CD4-positive, alpha-beta T cell (primary cell): ENCODE results near the gene UNC13B. TPM values are rescaled to one million over a fixed set of nuclear protein-coding genes. Genes with fewer than 3 reads are reported as not detected.

Experiments
- ATAC-seq: fragments of 200-7000 bp; cut with Tn5 transposase; one replicate; pipeline ENCODE4 v1.10.0; 2022; ENCODE audit warnings: mild to moderate bottlenecking; ENCODE audit not compliant: poor library complexity
- CTCF ChIA-PET: fragments of 350-600 bp; sonication (Branson Sonifier 250); formaldehyde crosslinking; loops from one replicate; lab custom pipeline; 2021; ENCODE audit warnings: antibody characterized with exemption, inconsistent platforms; lab: Charles Lee
- POLR2A ChIA-PET: fragments of 350-600 bp; sonication (Branson Sonifier 250); formaldehyde crosslinking; loops from one replicate; lab custom pipeline; 2021; ENCODE audit warnings: antibody characterized with exemption, inconsistent platforms; lab: Charles Lee
- DNase-seq, 14 experiments: peaks; one replicate each; pipeline ENCODE4 v3.0.0-alpha.2; 2013 to 2020; ENCODE audit warnings: mixed read lengths in 2 of 14
- H3K27ac ChIP-seq, 2 donors: one replicate each; pipeline versions ENCODE4 v1.5.1 to v1.7.0; 2013; ENCODE audit warnings: low read length in 2 of 2, low read depth in 1 of 2, mild to moderate bottlenecking in 1 of 2
- H3K27me3 ChIP-seq, 2 experiments: 1 replicate in 1 of 2; 2 replicates in 1 of 2; pipeline versions ENCODE4 v1.6.1 to v1.7.0; 2013; ENCODE audit warnings: low read length in 2 of 2, control low read depth in 1 of 2, mild to moderate bottlenecking in 1 of 2, moderate library complexity in 1 of 2; ENCODE audit not compliant: insufficient read depth in 2 of 2, control insufficient read depth in 1 of 2
- H3K36me3 ChIP-seq: one replicate; pipeline ENCODE4 v1.6.1; 2013; ENCODE audit warnings: low read length, control low read depth; ENCODE audit not compliant: insufficient read depth
- H3K4me1 ChIP-seq: one replicate; pipeline ENCODE4 v1.6.1; 2013; ENCODE audit warnings: low read length, control low read depth; ENCODE audit not compliant: insufficient read depth
- H3K4me3 ChIP-seq: one replicate; pipeline ENCODE4 v1.5.1; 2013; ENCODE audit warnings: mild to moderate bottlenecking, low read length, moderate library complexity
- H3K9me3 ChIP-seq, 2 experiments: 1 replicate in 1 of 2; 2 replicates in 1 of 2; pipeline versions ENCODE4 v1.6.1 to v1.7.0; 2013; ENCODE audit warnings: low read length in 2 of 2, mild to moderate bottlenecking in 2 of 2, control low read depth in 1 of 2, moderate library complexity in 1 of 2; ENCODE audit not compliant: control insufficient read depth in 1 of 2, insufficient read depth in 1 of 2
- H3K27ac Mint-ChIP-seq: one replicate; pipeline ENCODE4 v1.8.0; 2020; ENCODE audit warnings: mixed read lengths
- H3K27me3 Mint-ChIP-seq: one replicate; pipeline ENCODE4 v1.8.0; 2021; ENCODE audit warnings: mixed read lengths
- H3K36me3 Mint-ChIP-seq: one replicate; pipeline ENCODE4 v1.8.0; 2021; ENCODE audit warnings: low read depth, mixed read lengths
- H3K4me1 Mint-ChIP-seq: one replicate; pipeline ENCODE4 v1.8.0; 2021; ENCODE audit warnings: low read depth, mixed read lengths
- H3K4me3 Mint-ChIP-seq: one replicate; pipeline ENCODE4 v1.8.0; 2020; ENCODE audit warnings: mild to moderate bottlenecking, mixed read lengths
- H3K9me3 Mint-ChIP-seq: one replicate; pipeline ENCODE4 v1.8.0; 2020; ENCODE audit warnings: mixed read lengths
- CTCF ChIP-seq: fragments of 200-600 bp; IDR thresholded peaks from one replicate; pipeline ENCODE4 v1.8.0; 2022; ENCODE audit warnings: antibody characterized with exemption, mild to moderate bottlenecking
- intact Hi-C, 2 experiments: fragments of 100-400 bp; cut with DNase I in 1 of 2; cut with micrococcal nuclease in 1 of 2; formaldehyde crosslinking; loops; one replicate each; pipeline versions ENCODE4 v1.15.1 to v1.9.0; 2023 to 2025; cut with DNase I, micrococcal nuclease
- total RNA-seq, 174 experiments: library from RNA in 2 of 174; stranded (reverse) in 2 of 174; gene quantifications; one replicate each; pipeline ENCODE4 v1.2.3 and lab custom pipeline; 2021 to 2026

Gene UNC13B
- total RNA-seq, 2 experiments from 2014 or later, result 0.38 to 0.84 TPM

DNA sequence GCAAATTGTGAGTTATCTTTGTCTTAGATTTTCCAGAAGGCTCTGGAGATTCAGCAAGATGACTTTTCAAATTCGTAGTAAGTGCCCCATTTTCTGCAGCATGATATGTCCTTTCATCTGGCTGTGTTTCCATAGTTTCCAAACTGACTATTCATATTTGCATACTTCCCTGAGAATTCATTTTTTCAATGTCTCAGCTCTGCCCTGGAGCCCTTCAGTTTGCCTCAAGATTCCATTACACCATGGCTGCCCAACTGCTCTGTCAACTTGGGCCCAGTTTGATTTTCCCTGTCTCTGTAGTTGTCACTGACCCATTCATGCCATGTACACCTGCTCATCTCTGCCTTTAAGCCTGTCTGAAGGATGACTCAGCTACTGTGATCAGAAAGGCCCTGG is 233.9 kb downstream of the UNC13B start:
- no peak overlapping the region for H3K27ac ChIP-seq
- TF ChIP-seq CTCF, result no peak
- Mint-ChIP-seq H3K4me1 (no peaks in the 10 kb centered on the region), H3K27ac (no peak overlapping the region), H3K4me3 (no peak overlapping the region), H3K9me3 (no peaks in the 10 kb centered on the region), H3K36me3 (no peaks in the 10 kb centered on the region), H3K27me3 (no peaks in the 10 kb centered on the region)
- H3K9me3 ChIP-seq, result no peaks in the 10 kb centered on the region
- ATAC-seq, result no peak
- CTCF ChIA-PET, result no interaction called here
- intact Hi-C loops, result no loop called here
- POLR2A ChIA-PET, result no interaction called here
- no peaks in the 10 kb centered on the region for H3K4me1 ChIP-seq
- H3K36me3 ChIP-seq, result no peaks in the 10 kb centered on the region
- DNase-seq, result no peak
- no peaks in the 10 kb centered on the region for H3K27me3 ChIP-seq
- H3K4me3 ChIP-seq, result no peak overlapping the region

- Mint-ChIP-seq H3K27me3 (no peaks in the 10 kb centered on the region), H3K4me3 (no peak overlapping the region), H3K4me1 (no peaks in the 10 kb centered on the region), H3K9me3 (no peaks in the 10 kb centered on the region), H3K36me3 (no peaks in the 10 kb centered on the region), H3K27ac (no peak overlapping the region)
- H3K4me3 ChIP-seq, result no peak overlapping the region
- H3K4me1 ChIP-seq, result no peaks in the 10 kb centered on the region
- H3K27ac ChIP-seq, result no peak overlapping the region
- no peak for DNase-seq
- POLR2A ChIA-PET, result no interaction called here
- no peaks in the 10 kb centered on the region for H3K27me3 ChIP-seq
- ATAC-seq, result no peak
- intact Hi-C loops, result no loop called here
- no peaks in the 10 kb centered on the region for H3K9me3 ChIP-seq
- CTCF ChIA-PET, result no interaction called here
- H3K36me3 ChIP-seq, result no peaks in the 10 kb centered on the region
- TF ChIP-seq CTCF, result no peak
These were observed 234.9 kb downstream of the UNC13B start for GRCh38 chr9:35396560-35397215.

- H3K4me1 ChIP-seq, result no peaks in the 10 kb centered on the region
- no peak overlapping the region for H3K4me3 ChIP-seq
- H3K27ac ChIP-seq, result no peak overlapping the region
- no peaks in the 10 kb centered on the region for H3K36me3 ChIP-seq
- Mint-ChIP-seq H3K36me3 (no peaks in the 10 kb centered on the region), H3K4me3 (no peak overlapping the region), H3K9me3 (no peaks in the 10 kb centered on the region), H3K27me3 (no peaks in the 10 kb centered on the region), H3K4me1 (no peaks in the 10 kb centered on the region), H3K27ac (no peak overlapping the region)
- no peaks in the 10 kb centered on the region for H3K27me3 ChIP-seq
- POLR2A ChIA-PET, result no interaction called here
- CTCF ChIA-PET, result interaction anchor here (0.7 kb wide), 1 partner anchor 42 kb away, joined by 3 read pairs; no protein-coding TSS in a partner anchor
- intact Hi-C loops, result no loop called here
- DNase-seq (no peak), ATAC-seq (no peak)
- no peaks in the 10 kb centered on the region for H3K9me3 ChIP-seq
- TF ChIP-seq CTCF, result no peak
These were observed 235.4 kb downstream of the UNC13B start for GRCh38 chr9:35397216-35397698.
